ENCODE data around the gene PREP. TPM values are rescaled to one million over a fixed set of nuclear protein-coding genes. Genes with fewer than 3 reads are reported as not detected.

PREP gene
- total RNA-seq, 1 experiment from 2014 or later: 69.9 TPM

- no TSS peak for BruUV-seq (replicated peaks)
- Mint-ChIP-seq H3K27ac (ENCODE audit: unreplicated experiment) (no peak overlapping the region), H3K4me3 (ENCODE audit: unreplicated experiment) (no peak overlapping the region), H3K4me1 (ENCODE audit: low read depth, unreplicated experiment) (peaks cover 19% of the 10 kb centered on the region), H3K27me3 (ENCODE audit: insufficient read depth, unreplicated experiment) (no peaks in the 10 kb centered on the region), H3K9me3 (ENCODE audit: unreplicated experiment) (peaks cover 12% of the 10 kb centered on the region), H3K36me3 (ENCODE audit: insufficient read depth, unreplicated experiment) (no peaks in the 10 kb centered on the region)
- peaks cover 28% of the 10 kb centered on the region for H3K4me1 ChIP-seq
- H3K4me3 ChIP-seq (ENCODE audit: low read depth, low read length): no peak overlapping the region
- H3K9me3 ChIP-seq: no peaks in the 10 kb centered on the region
- TF ChIP-seq, protein P1, sequence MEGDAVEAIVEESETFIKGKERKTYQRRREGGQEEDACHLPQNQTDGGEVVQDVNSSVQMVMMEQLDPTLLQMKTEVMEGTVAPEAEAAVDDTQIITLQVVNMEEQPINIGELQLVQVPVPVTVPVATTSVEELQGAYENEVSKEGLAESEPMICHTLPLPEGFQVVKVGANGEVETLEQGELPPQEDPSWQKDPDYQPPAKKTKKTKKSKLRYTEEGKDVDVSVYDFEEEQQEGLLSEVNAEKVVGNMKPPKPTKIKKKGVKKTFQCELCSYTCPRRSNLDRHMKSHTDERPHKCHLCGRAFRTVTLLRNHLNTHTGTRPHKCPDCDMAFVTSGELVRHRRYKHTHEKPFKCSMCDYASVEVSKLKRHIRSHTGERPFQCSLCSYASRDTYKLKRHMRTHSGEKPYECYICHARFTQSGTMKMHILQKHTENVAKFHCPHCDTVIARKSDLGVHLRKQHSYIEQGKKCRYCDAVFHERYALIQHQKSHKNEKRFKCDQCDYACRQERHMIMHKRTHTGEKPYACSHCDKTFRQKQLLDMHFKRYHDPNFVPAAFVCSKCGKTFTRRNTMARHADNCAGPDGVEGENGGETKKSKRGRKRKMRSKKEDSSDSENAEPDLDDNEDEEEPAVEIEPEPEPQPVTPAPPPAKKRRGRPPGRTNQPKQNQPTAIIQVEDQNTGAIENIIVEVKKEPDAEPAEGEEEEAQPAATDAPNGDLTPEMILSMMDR (IDR thresholded peaks at IDR 0.05; ENCODE audit: insufficient read depth in 1 of 2, low read depth in 1 of 2, low read length in 1 of 2, severe bottlenecking in 1 of 2, unreplicated experiment in 1 of 2): peak; percentile 45 to 73
- ChIA-PET CTCF (interaction anchor here (0.6 to 1.8 kb wide), 9 partner anchors 21 to 794 kb away, joined by 3 to 7 read pairs (median 4); no protein-coding TSS in a partner anchor), POLR2A (interaction anchor here (0.6 to 0.7 kb wide), 2 partner anchors 85 to 870 kb away, joined by 3 read pairs; no protein-coding TSS in a partner anchor)
- no peaks in the 10 kb centered on the region for H3K27me3 ChIP-seq (replicated peaks; ENCODE audit: control insufficient read depth, insufficient read depth, low read length)
- intact Hi-C loops (cut with micrococcal nuclease; ENCODE audit: unreplicated experiment): loop anchor here (1.0 to 5.0 kb wide), 5 partner anchors 41 to 1016 kb away; partner anchors contain the start of gene PRDM1
- no peaks in the 10 kb centered on the region for H3K36me3 ChIP-seq (ENCODE audit: control insufficient read depth, insufficient read depth, low read length)
- DNase-seq: peak in 1 of 2 experiments; percentile 46
Observed at GRCh38 chr6:105431226-105431625, 28.3 kb upstream of the PREP start.

DNA sequence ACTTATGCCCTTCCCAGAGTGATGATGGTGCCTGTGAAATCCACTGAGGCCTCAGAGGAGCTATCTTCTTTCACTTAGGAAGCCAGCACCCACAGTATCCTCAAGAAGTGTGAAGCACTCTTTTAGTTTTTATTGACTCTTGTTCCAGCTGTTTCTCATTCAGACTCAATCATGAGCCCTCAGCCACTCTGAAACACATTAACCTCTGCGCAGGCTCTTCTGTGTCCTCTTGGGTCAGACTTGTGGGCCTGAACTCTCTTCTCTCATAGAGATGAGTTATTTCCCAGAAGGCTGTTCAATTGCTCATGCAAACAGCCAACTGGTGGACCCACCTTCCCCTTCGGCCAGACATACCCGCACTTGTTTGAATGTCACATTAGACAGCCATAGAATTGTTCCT is 27.8 kb upstream of the PREP start:
- no peak overlapping the region for H3K27ac Mint-ChIP-seq (ENCODE audit: unreplicated experiment)
- no TSS peak for BruUV-seq (replicated peaks)
- Histone ChIP-seq H3K4me1 (peaks cover 28% of the 10 kb centered on the region), H3K27me3 (replicated peaks; ENCODE audit: control insufficient read depth, insufficient read depth, low read length) (no peaks in the 10 kb centered on the region), H3K4me3 (ENCODE audit: low read depth, low read length) (no peak overlapping the region), H3K9me3 (no peaks in the 10 kb centered on the region), H3K36me3 (ENCODE audit: control insufficient read depth, insufficient read depth, low read length) (no peaks in the 10 kb centered on the region)
- H3K4me3 Mint-ChIP-seq (ENCODE audit: unreplicated experiment): no peak overlapping the region
- CTCF ChIA-PET: interaction anchor here (1.0 to 1.8 kb wide), 2 partner anchors 22 to 793 kb away, joined by 5 to 7 read pairs; no protein-coding TSS in a partner anchor
- POLR2A ChIA-PET: no interaction called here
- H3K9me3 Mint-ChIP-seq (ENCODE audit: unreplicated experiment): peaks cover 12% of the 10 kb centered on the region
- DNase-seq: no peak
- no peaks in the 10 kb centered on the region for H3K36me3 Mint-ChIP-seq (ENCODE audit: insufficient read depth, unreplicated experiment)
- H3K4me1 Mint-ChIP-seq (ENCODE audit: low read depth, unreplicated experiment): peaks cover 19% of the 10 kb centered on the region
- TF ChIP-seq, protein P1 (IDR thresholded peaks at IDR 0.05; ENCODE audit: insufficient read depth in 1 of 2, low read depth in 1 of 2, low read length in 1 of 2, severe bottlenecking in 1 of 2, unreplicated experiment in 1 of 2): no peak
- intact Hi-C loops (cut with micrococcal nuclease; ENCODE audit: unreplicated experiment): loop anchor here (1.0 to 5.0 kb wide), 5 partner anchors 42 to 1017 kb away; partner anchors contain the start of gene PRDM1
- no peaks in the 10 kb centered on the region for H3K27me3 Mint-ChIP-seq (ENCODE audit: insufficient read depth, unreplicated experiment)

DNA sequence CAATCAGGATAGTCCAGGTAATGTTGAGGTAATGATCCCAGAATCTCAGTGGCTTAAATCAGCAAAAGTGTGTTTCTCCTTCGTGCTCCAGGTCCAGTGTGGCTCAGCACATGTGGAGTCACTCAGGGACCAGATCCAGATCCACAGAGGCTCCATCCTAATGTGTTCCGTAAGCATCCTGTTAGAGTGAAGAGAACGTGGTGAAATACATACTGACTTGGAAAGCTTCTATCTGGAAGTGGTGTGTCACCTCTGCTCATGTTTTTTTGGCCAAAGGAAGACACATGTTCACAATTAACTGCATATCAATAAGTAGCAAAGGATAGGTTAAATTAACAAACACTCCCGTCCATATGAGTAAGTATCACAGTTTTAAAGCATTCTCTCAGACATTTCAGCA is 26.8 kb upstream of the PREP start:
- ChIA-PET POLR2A (no interaction called here), CTCF (no interaction called here)
- no TSS peak for BruUV-seq (replicated peaks)
- no peak overlapping the region for H3K27ac Mint-ChIP-seq (ENCODE audit: unreplicated experiment)
- no peaks in the 10 kb centered on the region for H3K27me3 ChIP-seq (replicated peaks; ENCODE audit: control insufficient read depth, insufficient read depth, low read length)
- no peak overlapping the region for H3K4me3 Mint-ChIP-seq (ENCODE audit: unreplicated experiment)
- H3K27me3 Mint-ChIP-seq (ENCODE audit: insufficient read depth, unreplicated experiment): no peaks in the 10 kb centered on the region
- H3K4me1 Mint-ChIP-seq (ENCODE audit: low read depth, unreplicated experiment): peaks cover 19% of the 10 kb centered on the region
- no peak for DNase-seq
- no peak overlapping the region for H3K4me3 ChIP-seq (ENCODE audit: low read depth, low read length)
- TF ChIP-seq, protein P1 (IDR thresholded peaks at IDR 0.05; ENCODE audit: insufficient read depth in 1 of 2, low read depth in 1 of 2, low read length in 1 of 2, severe bottlenecking in 1 of 2, unreplicated experiment in 1 of 2): no peak
- peaks cover 12% of the 10 kb centered on the region for H3K9me3 Mint-ChIP-seq (ENCODE audit: unreplicated experiment)
- H3K36me3 ChIP-seq (ENCODE audit: control insufficient read depth, insufficient read depth, low read length): no peaks in the 10 kb centered on the region
- H3K9me3 ChIP-seq: no peaks in the 10 kb centered on the region
- intact Hi-C loops (cut with micrococcal nuclease; ENCODE audit: unreplicated experiment): loop anchor here (2.0 to 5.0 kb wide), 4 partner anchors 43 to 1018 kb away; no protein-coding TSS in a partner anchor
- no peaks in the 10 kb centered on the region for H3K36me3 Mint-ChIP-seq (ENCODE audit: insufficient read depth, unreplicated experiment)
- H3K4me1 ChIP-seq: peaks cover 28% of the 10 kb centered on the region
